Measurements from ENCODE around the gene CNGB1. TPM values are rescaled to one million over a fixed set of nuclear protein-coding genes. Genes with fewer than 3 reads are reported as not detected.
"Not testable (repeated sequence)": the region's sequence is repeated elsewhere in the genome, so short reads cannot be mapped to it uniquely, and the experiment has no call there.

Gene CNGB1
- total RNA-seq, result not detected

DNA sequence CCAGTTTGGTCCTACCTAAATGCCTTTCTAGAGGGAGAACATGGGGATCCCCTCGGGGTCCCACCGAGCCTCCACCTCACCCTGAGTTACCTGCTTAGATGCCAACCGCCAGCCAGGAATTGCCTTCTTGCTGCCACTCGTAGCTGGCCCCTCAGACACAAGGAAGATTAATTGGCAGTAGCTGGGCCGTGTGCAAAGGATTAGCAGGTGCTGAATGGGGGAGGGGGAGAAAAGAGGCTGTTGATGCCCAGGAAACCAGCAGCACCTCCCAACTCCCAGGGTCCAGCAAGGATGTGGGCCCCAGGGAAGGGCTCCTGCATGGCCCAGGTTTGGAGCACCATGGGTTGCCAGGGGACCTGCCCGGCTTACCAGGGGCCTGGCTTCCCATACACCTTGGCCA, at the start of gene CNGB1:
CNGB1 (minus strand) TSS at position 159 of the 400 bp plus-strand sequence. CDS start 3,842 bp downstream, outside the sequence.
- CTCF ChIA-PET, result no interaction called here
- intact Hi-C loops (cut with micrococcal nuclease), result no loop called here
- H3K27ac Mint-ChIP-seq, result no peak within 1 kb of the TSS
- POLR2A ChIA-PET, result no interaction called here
- H3K36me3 Mint-ChIP-seq, result no peaks in the 10 kb centered on the region
- no peak for DNase-seq
- H3K27me3 Mint-ChIP-seq, result no peaks in the 10 kb centered on the region
- no peaks in the 10 kb centered on the region for H3K4me1 Mint-ChIP-seq (ENCODE audit: low read depth)
- no peak within 1 kb of the TSS for H3K4me3 Mint-ChIP-seq
- H3K9me3 Mint-ChIP-seq, result no peaks in the 10 kb centered on the region

DNA sequence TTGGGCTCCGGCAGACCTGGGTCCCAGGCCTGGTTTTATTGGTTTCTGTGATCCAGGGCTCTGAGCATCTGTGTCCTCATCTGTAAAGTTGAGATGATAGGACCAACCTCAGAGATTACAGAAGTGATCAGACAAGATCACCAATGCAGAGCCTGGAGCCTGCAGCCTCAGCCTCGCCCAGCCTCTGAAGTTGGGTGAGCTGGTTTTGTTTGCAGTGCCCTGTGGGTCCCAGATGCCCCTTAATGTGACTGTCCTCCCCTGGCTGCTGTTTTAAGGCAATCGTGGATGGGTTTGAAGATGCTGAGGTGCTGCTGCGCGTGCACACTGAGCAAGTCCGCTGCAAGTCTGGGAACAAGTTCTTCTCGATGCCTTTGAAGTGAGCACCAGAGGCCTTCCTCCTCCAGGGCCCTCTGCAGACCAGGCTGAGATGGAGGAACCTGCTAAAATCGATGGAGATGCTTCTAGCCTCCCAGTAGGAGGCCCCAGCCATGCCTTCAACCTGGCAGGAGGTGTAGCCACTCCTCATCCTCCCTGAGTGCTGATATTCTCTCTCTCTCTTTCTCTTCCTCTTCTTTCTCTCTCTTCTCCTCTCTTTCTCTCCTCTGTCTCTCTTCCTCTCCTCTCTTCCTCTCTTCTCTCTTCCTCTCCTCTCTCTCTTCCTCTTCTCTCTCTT, 49.1 kb upstream of the CNGB1 start:
- ChIA-PET POLR2A (no interaction called here), CTCF (interaction anchor here (0.6 to 1.2 kb wide), 5 partner anchors 12 to 211 kb away, joined by 3 to 4 read pairs (median 3); no protein-coding TSS in a partner anchor)
- no peak overlapping the region for H3K4me3 Mint-ChIP-seq
- H3K27me3 Mint-ChIP-seq, result no peaks in the 10 kb centered on the region
- H3K27ac Mint-ChIP-seq, result peak overlapping the region; percentile 30
- no peaks in the 10 kb centered on the region for H3K36me3 Mint-ChIP-seq
- intact Hi-C loops (cut with micrococcal nuclease), result loop anchor here (2.0 to 10.0 kb wide), 4 partner anchors 175 to 465 kb away; partner anchors contain the start of gene CSNK2A2
- DNase-seq, result no peak
- no peaks in the 10 kb centered on the region for H3K9me3 Mint-ChIP-seq
- H3K4me1 Mint-ChIP-seq (ENCODE audit: low read depth), result peaks cover 9% of the 10 kb centered on the region

DNA sequence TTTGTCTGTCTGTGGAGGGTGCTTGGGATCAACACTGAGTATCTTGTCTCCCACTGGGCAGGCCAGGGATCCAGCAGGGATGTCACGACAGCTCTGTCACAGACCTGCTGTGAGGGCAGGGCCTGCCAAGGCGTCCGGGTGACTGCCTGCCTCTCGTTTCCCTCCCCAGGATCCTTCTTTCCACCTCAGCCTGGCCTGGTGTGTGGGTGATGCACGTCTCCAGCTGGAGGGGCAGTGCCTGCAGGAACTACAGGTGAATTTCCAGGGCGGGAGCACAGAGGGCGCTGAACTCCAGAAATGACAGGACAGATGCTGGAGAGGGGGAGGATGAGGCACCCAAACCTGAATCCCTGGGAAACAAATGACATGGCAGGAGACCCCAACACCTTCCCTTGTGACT, 47.9 kb upstream of the CNGB1 start:
- H3K27ac Mint-ChIP-seq, result no peak overlapping the region
- no peak for DNase-seq
- intact Hi-C loops (cut with micrococcal nuclease), result no loop called here
- no peaks in the 10 kb centered on the region for H3K9me3 Mint-ChIP-seq
- H3K4me1 Mint-ChIP-seq (ENCODE audit: low read depth), result peaks cover 3% of the 10 kb centered on the region
- no peaks in the 10 kb centered on the region for H3K27me3 Mint-ChIP-seq
- H3K4me3 Mint-ChIP-seq, result no peak overlapping the region
- no peaks in the 10 kb centered on the region for H3K36me3 Mint-ChIP-seq
- ChIA-PET POLR2A (no interaction called here), CTCF (interaction anchor here (1.2 kb wide), 2 partner anchors 13 to 79 kb away, joined by 3 to 4 read pairs; no protein-coding TSS in a partner anchor)

DNA sequence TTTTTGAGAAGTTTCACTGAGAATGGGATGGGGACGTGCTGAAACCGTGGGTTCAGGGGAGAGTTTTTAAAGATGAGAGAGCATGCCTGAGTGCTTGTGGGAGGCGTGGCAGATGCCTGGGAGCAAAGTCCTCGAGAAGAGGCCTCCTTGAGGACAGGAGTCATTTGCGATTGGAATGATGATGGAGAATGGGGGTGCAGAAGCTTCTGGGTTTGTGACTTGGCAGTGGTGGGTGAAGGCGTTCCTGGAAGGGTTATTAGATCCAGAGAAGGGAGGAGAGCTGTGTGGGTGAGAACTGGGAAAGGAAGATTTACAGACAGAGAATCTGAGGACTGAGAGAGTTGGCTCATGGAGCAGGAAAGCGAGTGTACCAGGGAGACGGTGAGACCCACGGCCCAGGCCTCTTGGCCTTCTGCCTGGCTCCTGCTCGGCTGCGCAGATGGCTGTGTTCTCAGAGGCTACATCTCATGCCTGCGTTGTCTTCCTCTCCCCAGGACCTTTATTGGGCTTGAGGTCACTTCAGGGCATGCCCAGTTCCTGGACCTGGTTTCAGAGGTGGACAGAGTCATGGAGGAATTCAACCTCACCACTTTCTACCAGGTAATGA, 46.0 kb upstream of the CNGB1 start:
- Mint-ChIP-seq H3K4me3 (no peak overlapping the region), H3K27me3 (no peaks in the 10 kb centered on the region), H3K27ac (no peak overlapping the region), H3K36me3 (no peaks in the 10 kb centered on the region), H3K9me3 (no peaks in the 10 kb centered on the region), H3K4me1 (ENCODE audit: low read depth) (peaks cover 3% of the 10 kb centered on the region)
- ChIA-PET CTCF (no interaction called here), POLR2A (no interaction called here)
- intact Hi-C loops (cut with micrococcal nuclease), result no loop called here
- DNase-seq, result no peak

DNA sequence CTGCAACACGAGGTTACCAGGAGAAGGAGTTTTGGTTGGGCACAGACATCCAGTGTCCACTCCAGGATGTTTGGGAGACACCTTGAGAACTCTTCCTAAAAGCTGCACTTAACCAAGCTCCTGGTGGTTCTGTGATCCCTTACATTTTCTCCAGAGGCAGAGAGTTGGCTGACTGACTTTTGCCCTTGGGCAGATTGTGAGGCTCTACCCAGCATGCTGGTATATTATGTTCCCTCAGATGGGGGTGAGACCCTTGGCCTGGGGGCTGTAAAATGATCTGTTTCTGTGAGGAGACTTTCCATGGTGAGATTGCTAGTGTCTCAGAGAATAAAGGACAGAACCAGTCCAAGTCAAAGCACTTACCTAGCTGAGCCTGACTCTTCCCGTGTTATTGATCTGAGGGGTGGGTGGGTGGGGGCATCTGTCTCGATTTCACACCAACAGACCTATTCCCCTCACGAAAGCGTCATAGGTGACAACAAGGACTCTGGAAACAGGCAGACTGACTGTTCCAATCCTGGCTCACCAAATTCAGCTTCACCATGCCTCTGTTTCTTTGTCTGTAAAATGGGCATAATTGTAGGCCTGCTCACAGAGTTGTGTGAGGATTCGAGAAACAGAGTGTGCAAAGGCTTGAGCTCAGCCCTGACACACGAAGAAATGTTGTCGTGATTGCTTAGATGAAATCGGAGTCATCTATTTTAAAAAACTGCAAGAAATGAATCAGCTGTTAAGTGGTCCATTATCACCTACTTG, 42.5 kb upstream of the CNGB1 start:
- intact Hi-C loops (cut with micrococcal nuclease), result no loop called here
- ChIA-PET POLR2A (no interaction called here), CTCF (interaction anchor here (0.8 to 1.3 kb wide), 3 partner anchors 19 to 115 kb away, joined by 3 read pairs; no protein-coding TSS in a partner anchor)
- no peaks in the 10 kb centered on the region for H3K4me1 Mint-ChIP-seq (ENCODE audit: low read depth)
- no peaks in the 10 kb centered on the region for H3K27me3 Mint-ChIP-seq
- H3K36me3 Mint-ChIP-seq, result peaks cover 11% of the 10 kb centered on the region
- no peaks in the 10 kb centered on the region for H3K9me3 Mint-ChIP-seq
- no peak overlapping the region for H3K4me3 Mint-ChIP-seq
- no peak overlapping the region for H3K27ac Mint-ChIP-seq
- no peak for DNase-seq

DNA sequence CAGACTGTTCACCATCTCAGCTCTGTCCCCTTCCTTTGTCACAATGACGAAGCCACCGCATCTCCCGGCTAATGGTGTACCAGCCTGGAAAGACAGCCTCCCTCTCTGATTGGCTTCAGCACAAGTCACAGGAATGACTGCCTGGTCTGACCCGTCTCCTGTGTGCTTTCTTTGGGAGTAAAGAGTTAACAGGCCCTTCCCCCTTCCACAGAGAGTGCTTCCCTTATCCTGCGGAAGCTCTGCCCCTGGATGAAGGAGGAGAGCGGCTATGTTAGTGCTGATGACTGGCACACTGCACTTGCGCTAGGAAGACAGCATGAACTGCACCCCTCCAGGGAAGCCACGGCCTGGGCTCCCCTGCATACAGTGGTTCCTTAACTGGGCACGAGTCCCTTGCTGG, 41.6 kb upstream of the CNGB1 start:
- intact Hi-C loops (cut with micrococcal nuclease), result no loop called here
- no peaks in the 10 kb centered on the region for H3K9me3 Mint-ChIP-seq
- ChIA-PET CTCF (no interaction called here), POLR2A (no interaction called here)
- no peak overlapping the region for H3K4me3 Mint-ChIP-seq
- H3K4me1 Mint-ChIP-seq (ENCODE audit: low read depth), result no peaks in the 10 kb centered on the region
- no peak overlapping the region for H3K27ac Mint-ChIP-seq
- peaks cover 11% of the 10 kb centered on the region for H3K36me3 Mint-ChIP-seq
- no peaks in the 10 kb centered on the region for H3K27me3 Mint-ChIP-seq
- no peak for DNase-seq

DNA sequence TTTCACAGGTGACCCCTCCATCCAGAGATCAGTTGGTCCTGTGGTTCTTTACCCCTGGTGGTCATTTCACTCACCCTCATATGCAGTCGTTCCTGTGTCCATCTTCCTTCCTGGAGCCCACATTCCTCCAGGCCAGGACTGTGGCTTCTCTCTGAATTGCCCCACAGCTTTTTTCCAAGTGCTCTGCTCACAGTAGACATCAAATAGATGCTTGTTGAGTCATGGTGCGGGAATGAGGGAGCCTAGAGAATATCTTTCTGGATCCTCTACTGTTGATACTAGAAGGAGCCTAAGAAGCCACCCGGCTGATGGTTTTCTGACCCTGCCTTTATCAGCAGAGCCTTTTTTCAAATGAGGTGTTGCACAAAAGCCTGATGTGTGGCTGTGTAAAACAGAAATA, 40.7 kb upstream of the CNGB1 start:
- no peaks in the 10 kb centered on the region for H3K4me1 Mint-ChIP-seq (ENCODE audit: low read depth)
- ChIA-PET POLR2A (no interaction called here), CTCF (interaction anchor here (1.3 kb wide), 1 partner anchor 10 kb away, joined by 3 read pairs; the partner anchor contains the start of gene USB1)
- intact Hi-C loops (cut with micrococcal nuclease), result no loop called here
- H3K4me3 Mint-ChIP-seq, result no peak overlapping the region
- DNase-seq, result no peak
- H3K9me3 Mint-ChIP-seq, result no peaks in the 10 kb centered on the region
- no peaks in the 10 kb centered on the region for H3K27me3 Mint-ChIP-seq
- peaks cover 17% of the 10 kb centered on the region for H3K36me3 Mint-ChIP-seq
- no peak overlapping the region for H3K27ac Mint-ChIP-seq

DNA sequence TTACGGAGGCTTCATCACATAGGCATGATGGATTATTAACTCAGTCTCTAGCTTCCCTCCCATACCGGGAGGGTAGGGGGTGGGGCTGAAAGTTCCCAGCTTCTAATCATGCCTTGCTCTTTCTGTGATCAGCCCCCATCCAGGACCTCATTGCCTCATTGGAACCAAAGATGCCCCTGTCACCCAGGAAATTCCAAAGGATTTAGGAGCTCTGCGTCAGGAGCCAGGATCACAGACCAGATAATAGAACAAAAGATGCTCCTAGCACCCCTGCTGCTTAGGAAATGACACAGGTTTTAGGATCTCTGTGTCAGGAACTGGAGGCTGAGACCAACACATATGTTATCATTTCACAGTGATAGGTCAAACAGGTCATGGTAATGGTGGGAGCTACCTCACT, 40.0 kb upstream of the CNGB1 start:
- H3K27me3 Mint-ChIP-seq, result no peaks in the 10 kb centered on the region
- peaks cover 20% of the 10 kb centered on the region for H3K36me3 Mint-ChIP-seq
- ChIA-PET POLR2A (no interaction called here), CTCF (interaction anchor here (1.3 kb wide), 1 partner anchor 10 kb away, joined by 3 read pairs; the partner anchor contains the start of gene USB1)
- DNase-seq, result no peak
- no peaks in the 10 kb centered on the region for H3K9me3 Mint-ChIP-seq
- H3K4me3 Mint-ChIP-seq, result no peak overlapping the region
- no peak overlapping the region for H3K27ac Mint-ChIP-seq
- intact Hi-C loops (cut with micrococcal nuclease), result no loop called here
- H3K4me1 Mint-ChIP-seq (ENCODE audit: low read depth), result no peaks in the 10 kb centered on the region

DNA sequence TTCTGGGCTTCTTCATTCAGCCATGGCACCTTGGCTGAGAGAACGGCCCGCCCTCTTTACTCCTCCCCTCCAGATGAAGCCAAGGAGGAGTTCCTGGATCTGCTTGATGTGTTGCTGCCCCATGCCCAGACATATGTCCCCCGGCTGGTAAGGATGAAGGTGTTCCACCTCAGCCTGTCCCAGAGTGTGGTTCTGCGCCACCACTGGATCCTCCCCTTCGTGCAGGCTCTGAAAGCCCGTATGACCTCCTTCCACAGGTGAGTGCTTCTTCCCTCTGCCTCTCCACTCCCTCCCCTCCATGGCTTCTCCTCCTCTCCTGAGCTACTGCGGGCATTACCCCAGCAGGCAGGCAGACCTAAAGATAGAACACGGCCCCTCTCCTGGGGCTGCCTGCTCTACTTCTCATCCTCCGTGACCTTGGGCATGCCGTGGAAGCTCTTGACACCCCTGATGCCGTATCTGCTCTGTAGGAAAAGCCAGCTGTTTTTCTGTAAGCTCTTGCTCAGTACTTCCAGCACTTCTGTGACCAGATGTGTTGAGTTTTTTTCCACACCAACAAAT, 39.0 kb upstream of the CNGB1 start:
- CTCF ChIA-PET, result no interaction called here
- Mint-ChIP-seq H3K27me3 (no peaks in the 10 kb centered on the region), H3K27ac (no peak overlapping the region), H3K4me1 (ENCODE audit: low read depth) (peaks cover under 1% of the 10 kb centered on the region), H3K36me3 (peaks cover 21% of the 10 kb centered on the region), H3K4me3 (no peak overlapping the region), H3K9me3 (no peaks in the 10 kb centered on the region)
- POLR2A ChIA-PET, result no interaction called here
- DNase-seq, result no peak
- intact Hi-C loops (cut with micrococcal nuclease), result loop anchor here (10.0 kb wide), 1 partner anchor 215 kb away; no protein-coding TSS in a partner anchor

DNA sequence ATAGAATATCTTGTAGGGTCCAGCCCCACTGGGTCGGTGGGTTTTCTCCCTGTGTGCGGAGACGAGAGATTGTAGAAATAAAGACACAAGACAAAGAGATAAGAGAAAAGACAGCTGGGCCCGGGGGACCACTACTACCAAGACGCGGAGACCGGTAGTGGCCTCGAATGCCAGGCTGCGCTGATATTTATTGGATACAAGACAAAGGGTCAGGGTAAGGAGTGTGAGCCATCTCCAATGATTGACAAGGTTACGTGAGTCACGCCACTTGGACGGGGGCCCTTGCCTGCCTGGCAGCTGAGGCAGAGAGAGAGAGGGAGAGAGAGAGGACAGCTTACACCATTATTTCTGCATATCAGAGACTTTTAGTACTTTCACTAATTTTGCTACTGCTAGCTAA, 33.8 kb upstream of the CNGB1 start:
- Mint-ChIP-seq H3K36me3 (peaks cover 22% of the 10 kb centered on the region), H3K4me1 (ENCODE audit: low read depth) (peaks cover 22% of the 10 kb centered on the region)
- H3K9me3 Mint-ChIP-seq, H3K27ac Mint-ChIP-seq, H3K27me3 Mint-ChIP-seq, POLR2A ChIA-PET, DNase-seq, H3K4me3 Mint-ChIP-seq: not testable (repeated sequence)
- intact Hi-C loops (cut with micrococcal nuclease), result loop anchor here (10.0 kb wide), 1 partner anchor 210 kb away; no protein-coding TSS in a partner anchor
- CTCF ChIA-PET, result interaction anchor here (1.2 to 2.6 kb wide), 2 partner anchors 97 to 105 kb away, joined by 3 to 21 read pairs; no protein-coding TSS in a partner anchor

DNA sequence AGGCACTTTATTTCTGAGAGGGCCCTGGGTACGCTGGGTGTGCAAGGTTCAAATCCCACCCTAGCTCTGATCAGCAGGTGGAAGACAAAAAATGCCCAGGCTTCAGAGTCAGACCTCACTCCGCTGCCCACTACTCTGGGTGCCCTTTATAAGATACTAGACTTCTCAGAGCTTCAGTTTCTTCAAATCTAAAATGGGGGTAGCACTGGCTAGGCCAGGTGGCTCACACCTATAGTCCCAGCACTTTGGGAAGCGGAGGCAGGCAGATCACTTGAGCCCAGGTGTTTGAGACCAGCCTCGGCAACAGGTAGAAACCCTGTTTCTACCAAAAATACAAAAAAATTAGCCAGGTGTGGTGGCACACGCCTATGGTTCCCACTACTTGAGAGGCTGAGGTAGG, 32.0 kb upstream of the CNGB1 start:
- H3K9me3 Mint-ChIP-seq, result no peaks in the 10 kb centered on the region
- intact Hi-C loops (cut with micrococcal nuclease), result loop anchor here (10.0 kb wide), 1 partner anchor 208 kb away; no protein-coding TSS in a partner anchor
- peaks cover 36% of the 10 kb centered on the region for H3K4me1 Mint-ChIP-seq (ENCODE audit: low read depth)
- H3K27me3 Mint-ChIP-seq, result no peaks in the 10 kb centered on the region
- no peak for DNase-seq
- POLR2A ChIA-PET, result no interaction called here
- CTCF ChIA-PET, result interaction anchor here (0.9 to 2.0 kb wide), 2 partner anchors 25 to 104 kb away, joined by 3 to 10 read pairs; no protein-coding TSS in a partner anchor
- no peak overlapping the region for H3K27ac Mint-ChIP-seq
- no peak overlapping the region for H3K4me3 Mint-ChIP-seq
- H3K36me3 Mint-ChIP-seq, result peaks cover 27% of the 10 kb centered on the region

DNA sequence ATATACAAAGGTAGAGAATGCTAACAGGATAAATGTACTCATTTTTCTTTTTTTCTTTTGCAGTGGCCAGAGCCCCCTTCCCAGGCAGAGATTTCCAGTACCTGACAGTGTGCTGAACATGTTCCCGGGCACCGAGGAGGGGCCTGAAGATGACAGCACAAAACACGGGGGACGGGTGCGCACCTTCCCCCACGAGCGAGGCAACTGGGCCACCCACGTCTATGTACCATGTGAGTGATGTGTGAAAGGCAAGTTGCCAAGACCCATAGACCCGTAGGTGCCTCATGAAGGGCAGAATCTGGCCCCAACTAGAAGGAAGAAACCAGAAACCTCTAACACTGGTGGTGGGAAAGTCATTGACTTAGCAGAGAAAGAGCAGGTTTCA, 31.5 kb upstream of the CNGB1 start:
- H3K9me3 Mint-ChIP-seq, result no peaks in the 10 kb centered on the region
- POLR2A ChIA-PET, result interaction anchor here (0.8 kb wide), 1 partner anchor 63 kb away, joined by 3 read pairs; no protein-coding TSS in a partner anchor
- H3K27ac Mint-ChIP-seq, result no peak overlapping the region
- CTCF ChIA-PET, result interaction anchor here (0.5 to 2.0 kb wide), 3 partner anchors 25 to 257 kb away, joined by 3 to 10 read pairs (median 4); no protein-coding TSS in a partner anchor
- peaks cover 29% of the 10 kb centered on the region for H3K36me3 Mint-ChIP-seq
- H3K27me3 Mint-ChIP-seq, result no peaks in the 10 kb centered on the region
- intact Hi-C loops (cut with micrococcal nuclease), result loop anchor here (10.0 kb wide), 1 partner anchor 208 kb away; no protein-coding TSS in a partner anchor
- peak overlapping the region; percentile 91 for H3K4me3 Mint-ChIP-seq
- no peak for DNase-seq
- peaks cover 41% of the 10 kb centered on the region for H3K4me1 Mint-ChIP-seq (ENCODE audit: low read depth)

Measured in activated CD4-positive, alpha-beta memory T cell treated with anti-CD3 and anti-CD28 coated beads for 36 hours (primary cell).